HEK293T (cell line): Measurements from ENCODE around the gene ELP1.

Source experiments
- ARNT ChIP-seq: fragments of 450-650 bp; IDR thresholded peaks from 2 replicates; pipeline ENCODE4 v1.6.1; 2017; ENCODE audit warnings: mild to moderate bottlenecking
- BHLHE40 ChIP-seq: fragments of 450-650 bp; IDR thresholded peaks from 2 replicates; pipeline ENCODE4 v1.6.1; 2016; ENCODE audit warnings: mild to moderate bottlenecking, moderate library complexity, borderline replicate concordance
- ELF4 ChIP-seq: fragments of 450-650 bp; IDR thresholded peaks from 2 replicates; pipeline ENCODE4 v1.6.1; 2017; ENCODE audit warnings: antibody characterized with exemption
- FOXA1 ChIP-seq: fragments of 450-650 bp; IDR thresholded peaks from 2 replicates; pipeline ENCODE4 v1.6.1; 2016; ENCODE audit warnings: mild to moderate bottlenecking
- FOXK2 ChIP-seq: fragments of 450-650 bp; IDR thresholded peaks from 2 replicates; pipeline ENCODE4 v1.6.1; 2016; ENCODE audit warnings: mild to moderate bottlenecking
- FOXM1 ChIP-seq: fragments of 450-650 bp; IDR thresholded peaks from 2 replicates; pipeline ENCODE4 v1.6.1; 2017; ENCODE audit warnings: mild to moderate bottlenecking, borderline replicate concordance
- HDGF ChIP-seq: fragments of 450-650 bp; IDR thresholded peaks from 2 replicates; pipeline ENCODE4 v1.6.1; 2017; ENCODE audit warnings: antibody characterized with exemption, borderline replicate concordance
- L3MBTL2 ChIP-seq: fragments of 450-650 bp; conservative IDR thresholded peaks from 2 replicates; pipeline ENCODE4 v1.6.1; 2016; ENCODE audit warnings: mild to moderate bottlenecking
- LEF1 ChIP-seq: fragments of 450-650 bp; IDR thresholded peaks from 2 replicates; pipeline ENCODE4 v1.6.1; 2017; ENCODE audit warnings: mild to moderate bottlenecking, borderline replicate concordance
- NFRKB ChIP-seq: fragments of 450-650 bp; IDR thresholded peaks from 2 replicates; pipeline ENCODE4 v1.6.1; 2016; ENCODE audit warnings: mild to moderate bottlenecking, moderate library complexity
- PKNOX1 ChIP-seq: fragments of 450-650 bp; IDR thresholded peaks from 2 replicates; pipeline ENCODE4 v1.6.1; 2016
- SUZ12 ChIP-seq: fragments of 450-650 bp; IDR thresholded peaks from 2 replicates; pipeline ENCODE4 v1.6.1; 2016; ENCODE audit warnings: mild to moderate bottlenecking
- ZNF384 ChIP-seq: fragments of 450-650 bp; IDR thresholded peaks from 2 replicates; pipeline ENCODE4 v1.6.1; 2016

GRCh38 chr9:108877524-108877923 is 56.4 kb downstream of the ELP1 start:
- TF ChIP-seq PKNOX1: no peak
- no peak for TF ChIP-seq LEF1
- no peak for TF ChIP-seq SUZ12
- TF ChIP-seq FOXM1: no peak
- no peak for TF ChIP-seq FOXA1
- TF ChIP-seq HDGF: no peak
- no peak for TF ChIP-seq ZNF384
- TF ChIP-seq ARNT: no peak
- no peak for TF ChIP-seq NFRKB
- TF ChIP-seq L3MBTL2: no peak
- TF ChIP-seq FOXK2: no peak
- TF ChIP-seq BHLHE40: no peak
- TF ChIP-seq ELF4: no peak
